ENCODE data around the gene ARL16.

ARL16 gene

GRCh38 chr17:81716674-81716996 lies 33.0 kb upstream of the ARL16 start:
- H3K9me3 Mint-ChIP-seq: no peaks in the 10 kb centered on the region
- H3K27me3 Mint-ChIP-seq (ENCODE audit: low read depth, poor library complexity): peaks cover 5% of the 10 kb centered on the region
- no peak overlapping the region for H3K4me3 Mint-ChIP-seq
- no peak for DNase-seq
- no peak overlapping the region for H3K27ac Mint-ChIP-seq
- no peaks in the 10 kb centered on the region for H3K36me3 Mint-ChIP-seq (ENCODE audit: low read depth)
- peaks cover 16% of the 10 kb centered on the region for H3K4me1 Mint-ChIP-seq
- no peak for TF ChIP-seq CTCF (IDR thresholded peaks at IDR 0.05)

GRCh38 chr17:81715872-81716673 lies 32.5 kb upstream of the ARL16 start:
- H3K27ac Mint-ChIP-seq: no peak overlapping the region
- H3K4me1 Mint-ChIP-seq: peaks cover 20% of the 10 kb centered on the region
- H3K27me3 Mint-ChIP-seq (ENCODE audit: low read depth, poor library complexity): peaks cover 10% of the 10 kb centered on the region
- no peaks in the 10 kb centered on the region for H3K9me3 Mint-ChIP-seq
- no peak for DNase-seq
- no peaks in the 10 kb centered on the region for H3K36me3 Mint-ChIP-seq (ENCODE audit: low read depth)
- no peak overlapping the region for H3K4me3 Mint-ChIP-seq
- no peak for TF ChIP-seq CTCF (IDR thresholded peaks at IDR 0.05)

- no peak for DNase-seq
- Mint-ChIP-seq H3K27me3 (ENCODE audit: low read depth, poor library complexity) (peaks cover 18% of the 10 kb centered on the region), H3K9me3 (no peaks in the 10 kb centered on the region), H3K4me1 (peaks cover 28% of the 10 kb centered on the region), H3K27ac (no peak overlapping the region), H3K4me3 (no peak overlapping the region), H3K36me3 (ENCODE audit: low read depth) (no peaks in the 10 kb centered on the region)
- no peak for TF ChIP-seq CTCF (IDR thresholded peaks at IDR 0.05)
Observed at GRCh38 chr17:81715107-81715871, 31.7 kb upstream of the ARL16 start.

GRCh38 chr17:81714412-81715106 lies 31.0 kb upstream of the ARL16 start:
- no peaks in the 10 kb centered on the region for H3K36me3 Mint-ChIP-seq (ENCODE audit: low read depth)
- peaks cover 34% of the 10 kb centered on the region for H3K4me1 Mint-ChIP-seq
- no peak for DNase-seq
- H3K4me3 Mint-ChIP-seq: no peak overlapping the region
- H3K27ac Mint-ChIP-seq: no peak overlapping the region
- peaks cover 25% of the 10 kb centered on the region for H3K27me3 Mint-ChIP-seq (ENCODE audit: low read depth, poor library complexity)
- no peaks in the 10 kb centered on the region for H3K9me3 Mint-ChIP-seq
- no peak for TF ChIP-seq CTCF (IDR thresholded peaks at IDR 0.05)

GRCh38 chr17:81713556-81714411 lies 30.2 kb upstream of the ARL16 start:
- peaks cover 4% of the 10 kb centered on the region for H3K36me3 Mint-ChIP-seq (ENCODE audit: low read depth)
- no peaks in the 10 kb centered on the region for H3K9me3 Mint-ChIP-seq
- no peak for TF ChIP-seq CTCF (IDR thresholded peaks at IDR 0.05)
- DNase-seq: peak; percentile 48
- H3K4me1 Mint-ChIP-seq: peaks cover 34% of the 10 kb centered on the region
- peak overlapping the region; percentile 88 for H3K4me3 Mint-ChIP-seq
- no peak overlapping the region for H3K27ac Mint-ChIP-seq
- peaks cover 26% of the 10 kb centered on the region for H3K27me3 Mint-ChIP-seq (ENCODE audit: low read depth, poor library complexity)

All from nephron progenitor cell (in vitro differentiated cells).